ENCODE measurements around the gene AHCYL1. TPM values are rescaled to one million over a fixed set of nuclear protein-coding genes. Genes with fewer than 3 reads are reported as not detected.

Gene AHCYL1
- total RNA-seq, 1 donor from 2014 or later: 90.1 TPM

- DNase-seq (ENCODE audit: low read depth, low spot score): no peak
- H3K9me3 Mint-ChIP-seq: no peaks in the 10 kb centered on the region
- no peak overlapping the region for H3K4me3 Mint-ChIP-seq
- TF ChIP-seq, protein P1, sequence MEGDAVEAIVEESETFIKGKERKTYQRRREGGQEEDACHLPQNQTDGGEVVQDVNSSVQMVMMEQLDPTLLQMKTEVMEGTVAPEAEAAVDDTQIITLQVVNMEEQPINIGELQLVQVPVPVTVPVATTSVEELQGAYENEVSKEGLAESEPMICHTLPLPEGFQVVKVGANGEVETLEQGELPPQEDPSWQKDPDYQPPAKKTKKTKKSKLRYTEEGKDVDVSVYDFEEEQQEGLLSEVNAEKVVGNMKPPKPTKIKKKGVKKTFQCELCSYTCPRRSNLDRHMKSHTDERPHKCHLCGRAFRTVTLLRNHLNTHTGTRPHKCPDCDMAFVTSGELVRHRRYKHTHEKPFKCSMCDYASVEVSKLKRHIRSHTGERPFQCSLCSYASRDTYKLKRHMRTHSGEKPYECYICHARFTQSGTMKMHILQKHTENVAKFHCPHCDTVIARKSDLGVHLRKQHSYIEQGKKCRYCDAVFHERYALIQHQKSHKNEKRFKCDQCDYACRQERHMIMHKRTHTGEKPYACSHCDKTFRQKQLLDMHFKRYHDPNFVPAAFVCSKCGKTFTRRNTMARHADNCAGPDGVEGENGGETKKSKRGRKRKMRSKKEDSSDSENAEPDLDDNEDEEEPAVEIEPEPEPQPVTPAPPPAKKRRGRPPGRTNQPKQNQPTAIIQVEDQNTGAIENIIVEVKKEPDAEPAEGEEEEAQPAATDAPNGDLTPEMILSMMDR (conservative IDR thresholded peaks at IDR 0.05): no peak
- H3K27ac Mint-ChIP-seq (ENCODE audit: unreplicated experiment): peak overlapping the region; percentile 21
- peaks cover 13% of the 10 kb centered on the region for H3K36me3 Mint-ChIP-seq (ENCODE audit: low read depth)
- peaks cover 18% of the 10 kb centered on the region for H3K27me3 Mint-ChIP-seq (ENCODE audit: low read depth)
- no peaks in the 10 kb centered on the region for H3K4me1 Mint-ChIP-seq
Measured at GRCh38 chr1:110061341-110061740, 76.8 kb downstream of the AHCYL1 start.

DNA sequence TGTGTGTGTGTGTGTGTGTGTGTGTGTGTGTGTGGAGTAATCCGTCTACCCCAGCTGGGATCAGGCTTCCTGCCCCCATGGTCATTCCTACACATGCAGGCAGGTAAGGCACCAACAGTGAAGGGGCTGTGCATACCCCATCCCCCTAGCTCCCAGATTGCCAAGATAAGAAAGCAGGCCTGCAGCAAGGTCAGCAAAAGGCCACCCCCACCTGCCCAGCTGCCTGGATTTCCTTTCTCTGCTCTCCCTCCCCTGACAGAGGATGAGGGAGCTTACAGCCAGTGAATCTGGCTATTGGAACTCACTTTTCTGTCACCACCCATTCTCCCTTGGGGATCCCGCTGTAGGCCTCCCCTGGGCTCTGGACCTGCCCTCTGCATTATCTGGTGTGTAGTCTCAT is 78.0 kb downstream of the AHCYL1 start:
- Mint-ChIP-seq H3K4me3 (no peak overlapping the region), H3K36me3 (ENCODE audit: low read depth) (peaks cover 8% of the 10 kb centered on the region), H3K4me1 (no peaks in the 10 kb centered on the region), H3K27ac (ENCODE audit: unreplicated experiment) (no peak overlapping the region), H3K9me3 (no peaks in the 10 kb centered on the region), H3K27me3 (ENCODE audit: low read depth) (peaks cover 31% of the 10 kb centered on the region)
- TF ChIP-seq, protein P1 (conservative IDR thresholded peaks at IDR 0.05): no peak
- no peak for DNase-seq (ENCODE audit: low read depth, low spot score)

- peaks cover 42% of the 10 kb centered on the region for H3K27me3 Mint-ChIP-seq (ENCODE audit: low read depth)
- TF ChIP-seq, protein P1 (conservative IDR thresholded peaks at IDR 0.05): no peak
- peaks cover 5% of the 10 kb centered on the region for H3K4me1 Mint-ChIP-seq
- no peak overlapping the region for H3K4me3 Mint-ChIP-seq
- no peaks in the 10 kb centered on the region for H3K9me3 Mint-ChIP-seq
- DNase-seq (ENCODE audit: low read depth, low spot score): no peak
- no peak overlapping the region for H3K27ac Mint-ChIP-seq (ENCODE audit: unreplicated experiment)
- H3K36me3 Mint-ChIP-seq (ENCODE audit: low read depth): peaks cover 5% of the 10 kb centered on the region
Measured at GRCh38 chr1:110063781-110064180, 79.2 kb downstream of the AHCYL1 start.

GRCh38 chr1:110064576-110065337 is 80.2 kb downstream of the AHCYL1 start:
- DNase-seq (ENCODE audit: low read depth, low spot score): no peak
- H3K27me3 Mint-ChIP-seq (ENCODE audit: low read depth): peaks cover 52% of the 10 kb centered on the region
- H3K9me3 Mint-ChIP-seq: no peaks in the 10 kb centered on the region
- H3K4me3 Mint-ChIP-seq: no peak overlapping the region
- H3K4me1 Mint-ChIP-seq: peaks cover 5% of the 10 kb centered on the region
- H3K36me3 Mint-ChIP-seq (ENCODE audit: low read depth): peaks cover 5% of the 10 kb centered on the region
- peak overlapping the region; percentile 27 for H3K27ac Mint-ChIP-seq (ENCODE audit: unreplicated experiment)
- TF ChIP-seq, protein P1 (conservative IDR thresholded peaks at IDR 0.05): no peak

- DNase-seq (ENCODE audit: low read depth, low spot score): no peak
- no peaks in the 10 kb centered on the region for H3K9me3 Mint-ChIP-seq
- TF ChIP-seq, protein P1 (conservative IDR thresholded peaks at IDR 0.05): no peak
- peaks cover 59% of the 10 kb centered on the region for H3K27me3 Mint-ChIP-seq (ENCODE audit: low read depth)
- peaks cover 5% of the 10 kb centered on the region for H3K4me1 Mint-ChIP-seq
- no peak overlapping the region for H3K27ac Mint-ChIP-seq (ENCODE audit: unreplicated experiment)
- H3K4me3 Mint-ChIP-seq: no peak overlapping the region
- no peaks in the 10 kb centered on the region for H3K36me3 Mint-ChIP-seq (ENCODE audit: low read depth)
Measured at GRCh38 chr1:110065841-110066240, 81.3 kb downstream of the AHCYL1 start.

Data from neural crest cell (in vitro differentiated cells).